GM18861 (cell line): ENCODE results near the gene PTPRM.

Experiments
- ATAC-seq: cut with Tn5 transposase; IDR thresholded peaks from one replicate; pipeline ENCODE4 v1.9.1; 2021; ENCODE audit not compliant: unreplicated experiment

Gene PTPRM

GRCh38 chr18:8368512-8369217 is 801.5 kb downstream of the PTPRM start:
- ATAC-seq: no peak

- ATAC-seq: no peak
Measured at GRCh38 chr18:8373486-8373885, 806.4 kb downstream of the PTPRM start.

GRCh38 chr18:8374676-8375075 is 807.6 kb downstream of the PTPRM start:
- ATAC-seq: no peak

- ATAC-seq: no peak
Measured at GRCh38 chr18:8375249-8375648, 808.1 kb downstream of the PTPRM start.

- no peak for ATAC-seq
Measured at GRCh38 chr18:8376113-8376512, 809.0 kb downstream of the PTPRM start.

GRCh38 chr18:8379187-8379941 is 812.2 kb downstream of the PTPRM start:
- ATAC-seq: no peak

GRCh38 chr18:8380006-8380405 is 812.9 kb downstream of the PTPRM start:
- no peak for ATAC-seq

- no peak for ATAC-seq
Measured at GRCh38 chr18:8380926-8381325, 813.8 kb downstream of the PTPRM start.

- ATAC-seq: no peak
Measured at GRCh38 chr18:8381821-8382459, 814.8 kb downstream of the PTPRM start.

GRCh38 chr18:8385400-8385799 is 818.3 kb downstream of the PTPRM start:
- ATAC-seq: no peak

GRCh38 chr18:8386669-8387380 is 819.7 kb downstream of the PTPRM start:
- no peak for ATAC-seq

GRCh38 chr18:8389391-8390340 is 822.5 kb downstream of the PTPRM start:
- no peak for ATAC-seq

GRCh38 chr18:8391068-8391467 is 824.0 kb downstream of the PTPRM start:
- no peak for ATAC-seq

GRCh38 chr18:8396254-8396653 is 829.1 kb downstream of the PTPRM start:
- no peak for ATAC-seq

GRCh38 chr18:8397034-8397433 is 829.9 kb downstream of the PTPRM start:
- ATAC-seq: no peak

GRCh38 chr18:8399138-8399537 is 832.0 kb downstream of the PTPRM start:
- no peak for ATAC-seq

- no peak for ATAC-seq
Measured at GRCh38 chr18:8400193-8400752, 833.2 kb downstream of the PTPRM start.

GRCh38 chr18:8400825-8401224 is 833.7 kb downstream of the PTPRM start:
- no peak for ATAC-seq

- ATAC-seq: no peak
Measured at GRCh38 chr18:8401606-8402005, 834.5 kb downstream of the PTPRM start.

- no peak for ATAC-seq
Measured at GRCh38 chr18:8402237-8402636, 835.1 kb downstream of the PTPRM start.
